GM19099 (cell line): ENCODE results near the gene NELFA.

Experiments used
- POLR2A ChIP-seq: IDR thresholded peaks from 3 replicates; pipeline ENCODE4 v1.6.1; 2011; ENCODE audit warnings: low read depth; ENCODE audit not compliant: insufficient read length; ENCODE audit errors: extremely low read depth

The NELFA gene

DNA sequence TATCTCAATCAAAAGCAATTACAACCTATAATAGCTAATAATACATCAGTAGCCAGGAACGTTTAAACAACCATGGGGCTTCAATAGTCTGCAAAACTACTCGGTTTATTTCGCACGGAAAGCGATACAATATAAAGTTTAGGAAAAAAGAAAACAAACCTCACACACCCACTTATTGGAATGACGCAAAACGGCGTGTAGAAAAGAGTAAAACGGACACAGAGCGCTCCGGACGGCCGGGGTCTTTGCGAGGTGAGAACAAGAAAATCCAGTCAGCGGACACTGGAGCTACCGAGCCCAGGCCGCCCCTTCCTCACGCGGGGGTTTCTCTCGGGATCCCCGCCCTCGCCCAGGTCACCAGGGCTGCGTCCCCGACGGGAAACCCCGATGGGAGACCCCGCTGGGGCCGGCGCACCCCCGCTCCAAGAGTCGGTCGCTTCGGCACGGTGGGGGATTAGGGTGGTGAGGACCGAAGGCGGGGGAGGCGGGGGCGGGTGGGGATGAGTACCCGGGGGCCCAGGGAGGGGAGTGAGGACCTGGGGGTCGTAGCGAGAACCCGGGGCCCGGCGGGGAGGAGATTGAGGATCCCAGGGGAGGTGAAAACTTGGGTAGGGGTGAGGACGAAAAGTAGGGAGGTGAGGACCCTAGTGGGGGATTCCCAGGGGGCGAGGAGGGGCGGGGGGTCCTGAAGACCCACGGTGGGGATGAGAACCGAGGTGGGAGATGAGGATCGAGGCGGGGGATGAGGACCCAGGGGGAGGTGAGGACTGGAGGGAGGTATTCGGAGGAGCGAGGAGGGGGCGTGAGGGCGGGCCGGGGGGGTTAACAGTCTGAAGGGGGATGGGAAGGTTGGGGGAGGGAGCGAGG, 737 bp downstream of the NELFA start:
- TF ChIP-seq POLR2A, result no peak

- no peak for TF ChIP-seq POLR2A
Observed at GRCh38 chr4:2006956-2007653, 1.7 kb downstream of the NELFA start.

DNA sequence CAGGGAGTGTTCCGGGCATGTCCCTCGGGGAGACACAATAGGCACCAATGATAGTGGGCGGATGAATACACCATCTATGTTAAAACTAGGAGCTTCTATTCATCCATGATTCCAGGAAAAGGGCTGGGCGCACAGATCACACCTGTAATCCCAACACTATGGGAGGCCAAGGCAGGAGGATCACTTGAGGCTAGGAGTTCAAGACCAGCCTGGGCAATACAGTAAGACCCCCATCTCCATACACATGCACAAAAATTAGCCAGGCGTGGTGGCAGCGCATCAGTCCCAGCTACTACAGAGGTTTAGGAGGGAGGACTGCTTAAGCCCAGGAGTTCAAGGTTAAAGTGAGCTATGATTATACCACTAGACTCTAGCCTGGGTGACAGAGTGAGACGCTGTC, 2.4 kb downstream of the NELFA start:
- no peak for TF ChIP-seq POLR2A

DNA sequence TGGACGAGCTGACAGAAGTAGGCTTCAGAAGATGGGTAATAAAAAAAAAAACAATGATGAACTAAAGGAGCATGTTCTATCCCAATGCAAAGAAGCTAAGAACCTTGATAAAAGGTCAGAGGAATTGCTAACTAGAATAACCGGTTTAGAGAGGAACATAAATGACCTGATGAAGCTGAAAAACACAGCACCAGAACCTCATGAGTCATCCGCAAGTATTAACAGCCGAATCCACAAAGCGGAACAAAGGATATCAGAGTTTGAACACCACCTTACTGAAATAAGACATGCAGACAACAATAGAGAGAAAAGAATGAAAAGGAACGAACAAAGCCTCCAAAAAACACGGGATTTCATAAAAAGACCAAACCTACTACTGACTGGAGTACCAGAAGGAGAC, 10.5 kb downstream of the NELFA start:
- TF ChIP-seq POLR2A, result no peak

- no peak for TF ChIP-seq POLR2A
Observed at GRCh38 chr4:1997712-1998111, 11.1 kb downstream of the NELFA start.

GRCh38 chr4:1996866-1997611, 11.7 kb downstream of the NELFA start:
- no peak for TF ChIP-seq POLR2A

DNA sequence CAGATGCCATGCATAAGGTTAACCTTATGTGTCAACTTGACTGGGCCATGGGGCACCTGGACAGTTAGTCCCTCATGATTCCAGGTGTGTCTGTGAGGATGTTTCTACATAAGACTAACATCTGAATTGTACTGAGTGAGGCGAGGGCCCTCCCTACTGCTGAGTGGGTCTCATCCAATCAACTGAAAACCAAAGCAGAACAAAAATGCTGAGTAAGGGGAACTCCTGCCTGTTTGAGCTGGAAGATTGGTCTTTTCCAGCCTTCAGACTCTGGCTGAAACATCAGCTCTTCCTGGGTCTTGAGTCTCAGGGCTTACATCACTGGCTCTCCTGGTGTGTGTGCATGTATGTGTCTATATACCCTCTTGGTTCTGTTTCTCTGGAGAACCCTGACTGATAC, 13.8 kb downstream of the NELFA start:
- TF ChIP-seq POLR2A, result no peak

DNA sequence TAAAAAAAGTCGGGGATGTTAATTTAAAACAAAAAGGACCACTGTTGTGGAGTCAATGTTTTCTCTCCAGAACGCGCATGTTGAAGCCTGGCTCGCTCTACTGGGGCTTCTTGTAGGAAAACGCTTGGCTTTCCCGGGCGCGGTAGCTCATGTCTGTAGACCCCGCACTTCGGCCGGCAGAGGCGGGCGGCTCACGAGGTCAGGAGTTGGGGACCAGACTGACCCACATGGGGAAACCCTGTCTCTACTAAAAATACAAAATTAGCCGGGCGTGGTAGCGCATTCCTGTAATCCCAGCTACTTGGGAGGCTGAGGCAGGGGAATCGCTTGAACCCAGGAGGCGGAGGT, 15.6 kb downstream of the NELFA start:
- no peak for TF ChIP-seq POLR2A

DNA sequence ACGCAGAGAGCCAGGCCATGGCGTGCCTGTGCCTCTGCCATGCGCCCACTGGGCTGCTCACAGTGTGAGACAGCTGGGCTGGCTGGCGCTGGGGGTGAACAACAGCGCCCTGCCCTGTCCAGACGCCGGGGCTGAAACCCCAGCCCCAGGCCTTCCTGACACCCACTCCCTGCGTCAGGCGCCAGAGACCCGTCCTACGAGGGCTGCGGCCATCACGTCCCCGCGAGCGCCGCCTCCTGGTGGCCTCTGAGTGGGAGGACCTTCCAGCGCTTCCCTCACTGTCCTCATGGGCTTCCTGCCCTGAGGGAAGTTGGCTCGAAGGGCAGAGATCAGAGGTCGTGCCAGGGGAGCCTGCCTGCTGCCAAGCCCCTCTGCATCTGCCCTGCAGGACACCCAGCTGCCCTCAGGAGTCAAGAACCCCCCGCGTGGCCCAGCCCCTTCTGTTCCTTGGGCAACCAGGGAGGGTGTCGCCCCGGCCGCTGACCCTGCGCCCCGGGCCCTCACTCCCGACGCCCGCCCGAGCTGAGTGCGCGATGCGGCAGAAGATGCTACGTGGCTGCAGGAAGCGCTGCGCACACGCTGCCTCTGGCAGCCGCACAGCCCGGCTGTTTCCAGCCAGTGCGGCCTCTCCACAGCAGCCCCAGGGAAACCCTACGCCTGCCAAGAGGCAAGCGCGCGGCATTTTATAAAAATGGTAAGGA, 16.2 kb downstream of the NELFA start:
- TF ChIP-seq POLR2A, result no peak

- TF ChIP-seq POLR2A, result no peak
Observed at GRCh38 chr4:1991596-1992434, 17.0 kb downstream of the NELFA start.

- no peak for TF ChIP-seq POLR2A
Observed at GRCh38 chr4:1991087-1991486, 17.7 kb downstream of the NELFA start.

DNA sequence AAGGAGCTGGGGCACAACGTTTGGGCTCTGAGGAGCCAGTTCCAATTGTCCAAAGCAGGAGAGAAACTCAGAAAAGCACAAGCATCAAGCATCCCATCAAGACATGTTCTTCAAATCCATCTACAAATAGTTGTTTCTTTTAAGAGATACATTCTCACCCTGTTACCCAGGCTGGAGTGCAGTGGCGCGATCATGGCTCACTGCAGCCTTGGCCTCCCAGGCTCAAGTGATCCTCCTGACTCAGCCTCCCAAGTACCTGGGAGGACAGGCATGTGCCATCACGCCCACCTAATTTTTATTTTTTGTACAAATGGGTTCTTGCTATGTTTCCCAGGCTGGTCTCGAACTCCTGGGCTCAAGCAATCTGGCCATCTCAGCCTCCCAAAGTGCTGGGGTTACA, 18.1 kb downstream of the NELFA start:
- TF ChIP-seq POLR2A, result no peak

DNA sequence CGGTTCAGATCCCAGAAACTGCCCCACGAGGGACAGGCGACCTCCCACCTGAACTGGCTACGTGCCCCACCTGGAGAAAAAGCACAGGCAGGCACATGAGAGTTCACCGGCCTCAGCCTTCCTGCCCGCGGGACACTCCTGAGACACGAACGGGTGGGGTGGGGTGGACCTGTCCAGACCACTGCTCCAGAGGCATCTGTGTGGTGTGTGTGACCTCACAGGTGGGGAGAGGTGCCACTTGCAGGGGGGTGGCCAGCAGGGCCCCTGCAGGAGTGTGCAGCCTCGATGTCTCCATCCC, 18.5 kb downstream of the NELFA start:
- no peak for TF ChIP-seq POLR2A

DNA sequence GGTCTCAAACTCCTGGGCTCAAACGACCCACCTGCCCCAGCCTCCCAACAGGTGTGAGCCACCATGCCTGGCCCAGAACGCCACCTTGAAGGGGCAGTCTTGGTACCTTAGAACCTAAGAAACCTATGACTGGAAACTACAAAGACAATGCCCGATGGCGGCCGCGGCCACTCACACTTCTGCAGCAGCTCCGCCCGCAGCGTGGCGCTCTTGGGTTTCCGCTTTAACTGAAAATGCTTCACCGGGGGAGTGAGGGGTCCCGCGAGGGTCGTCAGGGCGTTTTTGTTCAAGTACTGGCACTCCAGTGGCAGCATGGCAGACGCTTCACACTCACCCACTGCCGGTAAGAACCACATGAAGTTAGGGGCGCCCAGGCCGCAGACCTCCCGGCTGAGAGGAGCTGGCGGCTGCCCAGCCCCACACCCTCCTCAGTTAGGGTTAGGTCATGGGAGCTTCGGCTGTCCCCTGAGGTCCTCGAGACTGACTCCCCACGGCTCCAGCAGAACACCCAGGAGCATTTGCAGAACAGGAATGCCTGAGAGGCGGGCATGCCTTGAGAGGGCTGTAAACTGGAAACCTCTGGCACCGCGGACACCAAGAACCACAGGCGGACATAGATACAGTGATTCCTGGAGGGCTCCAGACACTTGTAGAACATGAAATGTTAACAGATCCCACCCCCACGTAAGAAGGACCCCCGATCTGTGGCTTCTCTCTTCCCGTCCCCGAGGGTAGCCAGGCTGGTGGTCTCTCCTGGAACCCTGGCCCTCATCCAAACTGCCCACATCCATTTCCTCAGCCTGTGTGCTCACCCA, 19.0 kb downstream of the NELFA start:
- no peak for TF ChIP-seq POLR2A

DNA sequence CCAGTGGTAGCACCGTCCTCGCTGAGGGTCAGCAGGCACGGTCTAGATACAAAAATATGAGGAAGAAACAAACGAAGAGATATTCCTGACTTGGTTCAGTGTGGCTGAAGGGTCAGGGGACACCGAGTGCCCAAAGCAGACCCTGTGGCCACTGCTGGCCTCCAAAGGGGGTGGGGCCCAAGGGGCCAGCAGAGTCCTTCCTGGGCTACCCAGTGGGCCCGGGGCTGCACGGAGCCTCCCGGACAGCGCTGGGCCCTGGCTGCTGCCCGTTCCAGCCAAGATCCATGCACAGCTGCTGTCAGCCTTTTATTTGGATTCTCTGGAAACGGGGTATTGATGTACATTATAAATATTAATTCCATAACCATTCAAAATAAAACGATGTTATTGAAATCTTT, 20.4 kb downstream of the NELFA start:
- no peak for TF ChIP-seq POLR2A
